ENCODE measurements around the gene GSAP.

DNA sequence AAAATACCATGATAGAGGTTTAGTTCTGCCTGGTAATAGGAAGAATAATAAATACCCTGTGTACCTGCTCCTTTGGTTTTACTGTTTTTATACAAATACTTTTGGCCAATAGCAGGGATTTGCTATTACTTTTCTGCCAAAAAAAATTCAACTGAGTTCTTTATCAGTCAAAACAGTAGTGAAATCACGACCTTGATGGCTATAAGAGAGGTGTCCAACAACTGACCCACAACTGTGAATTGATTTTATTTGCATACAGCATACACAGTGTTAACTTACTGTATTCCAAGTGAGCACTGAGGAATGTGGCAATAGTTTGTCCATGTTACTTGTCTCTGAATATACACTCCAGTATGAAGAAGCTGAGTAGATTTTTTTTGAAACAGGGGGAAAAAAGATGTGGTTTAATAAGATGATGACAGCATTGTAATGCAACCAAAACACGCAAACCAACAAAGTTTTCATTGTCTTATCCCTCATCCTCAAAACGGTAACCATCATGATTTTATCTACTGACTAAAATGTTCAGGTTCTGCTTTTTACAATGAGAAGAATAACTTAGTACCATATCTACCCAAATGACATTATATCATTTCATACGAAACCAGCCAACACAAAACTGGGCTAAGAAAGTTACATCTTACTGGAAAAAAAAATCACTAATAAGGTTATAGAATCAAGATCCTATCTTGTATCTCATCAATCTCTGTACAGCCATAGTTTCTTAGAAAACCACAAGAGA is 63.3 kb downstream of the GSAP start:
- TF ChIP-seq ETV6 (CRISPR knock-in tag; IDR thresholded peaks at IDR 0.05) (no peak), TCF7 (CRISPR knock-in tag; IDR thresholded peaks at IDR 0.05; ENCODE audit: low read depth) (no peak), CTCF (IDR thresholded peaks at IDR 0.05) (no peak), MLX (CRISPR knock-in tag; IDR thresholded peaks at IDR 0.05) (no peak), GABPB1 (CRISPR knock-in tag; IDR thresholded peaks at IDR 0.05) (no peak), FOXJ3 (CRISPR knock-in tag; IDR thresholded peaks at IDR 0.05; ENCODE audit: borderline replicate concordance) (no peak), CBFB (CRISPR knock-in tag; IDR thresholded peaks at IDR 0.05; ENCODE audit: low read depth) (no peak), ESRRA (CRISPR knock-in tag; IDR thresholded peaks at IDR 0.05; ENCODE audit: borderline replicate concordance) (no peak), RORB (CRISPR knock-in tag; IDR thresholded peaks at IDR 0.05) (no peak), NFE2L1 (CRISPR knock-in tag; IDR thresholded peaks at IDR 0.05) (no peak), FOXK1 (CRISPR knock-in tag; IDR thresholded peaks at IDR 0.05) (no peak)
- TF ChIP-seq, protein P1, sequence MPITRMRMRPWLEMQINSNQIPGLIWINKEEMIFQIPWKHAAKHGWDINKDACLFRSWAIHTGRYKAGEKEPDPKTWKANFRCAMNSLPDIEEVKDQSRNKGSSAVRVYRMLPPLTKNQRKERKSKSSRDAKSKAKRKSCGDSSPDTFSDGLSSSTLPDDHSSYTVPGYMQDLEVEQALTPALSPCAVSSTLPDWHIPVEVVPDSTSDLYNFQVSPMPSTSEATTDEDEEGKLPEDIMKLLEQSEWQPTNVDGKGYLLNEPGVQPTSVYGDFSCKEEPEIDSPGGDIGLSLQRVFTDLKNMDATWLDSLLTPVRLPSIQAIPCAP (CRISPR knock-in tag; IDR thresholded peaks at IDR 0.05): no peak
- TF ChIP-seq, protein P2, sequence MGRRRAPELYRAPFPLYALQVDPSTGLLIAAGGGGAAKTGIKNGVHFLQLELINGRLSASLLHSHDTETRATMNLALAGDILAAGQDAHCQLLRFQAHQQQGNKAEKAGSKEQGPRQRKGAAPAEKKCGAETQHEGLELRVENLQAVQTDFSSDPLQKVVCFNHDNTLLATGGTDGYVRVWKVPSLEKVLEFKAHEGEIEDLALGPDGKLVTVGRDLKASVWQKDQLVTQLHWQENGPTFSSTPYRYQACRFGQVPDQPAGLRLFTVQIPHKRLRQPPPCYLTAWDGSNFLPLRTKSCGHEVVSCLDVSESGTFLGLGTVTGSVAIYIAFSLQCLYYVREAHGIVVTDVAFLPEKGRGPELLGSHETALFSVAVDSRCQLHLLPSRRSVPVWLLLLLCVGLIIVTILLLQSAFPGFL (CRISPR knock-in tag; IDR thresholded peaks at IDR 0.05; ENCODE audit: borderline replicate concordance): no peak
- TF ChIP-seq, protein P3, sequence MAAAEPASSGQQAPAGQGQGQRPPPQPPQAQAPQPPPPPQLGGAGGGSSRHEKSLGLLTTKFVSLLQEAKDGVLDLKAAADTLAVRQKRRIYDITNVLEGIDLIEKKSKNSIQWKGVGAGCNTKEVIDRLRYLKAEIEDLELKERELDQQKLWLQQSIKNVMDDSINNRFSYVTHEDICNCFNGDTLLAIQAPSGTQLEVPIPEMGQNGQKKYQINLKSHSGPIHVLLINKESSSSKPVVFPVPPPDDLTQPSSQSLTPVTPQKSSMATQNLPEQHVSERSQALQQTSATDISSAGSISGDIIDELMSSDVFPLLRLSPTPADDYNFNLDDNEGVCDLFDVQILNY (CRISPR knock-in tag; IDR thresholded peaks at IDR 0.05): no peak
